Right lobe of liver (tissue), 6 donors: ENCODE measurements around the gene CUX1. TPM values are rescaled to one million over a fixed set of nuclear protein-coding genes. Genes with fewer than 3 reads are reported as not detected.
"Not testable (repeated sequence)": the region's sequence is repeated elsewhere in the genome, so short reads cannot be mapped to it uniquely, and the experiment has no call there.

Experiments
- ATAC-seq, 4 donors: fragments of 200-7000 bp; cut with Tn5 transposase; one replicate each; pipeline ENCODE4 v1.9.1; 2020; ENCODE audit warnings: mild to moderate bottlenecking in 4 of 4, moderate library complexity in 4 of 4
- DNase-seq, 3 donors: peaks; one replicate each; pipeline ENCODE4 v3.0.0-alpha.2; 2020
- H3K27ac ChIP-seq, 3 donors: fragments of 200-600 bp; one replicate each; pipeline ENCODE4 v1.8.0; 2022
- H3K27me3 ChIP-seq, 2 donors: fragments of 200-600 bp; one replicate each; pipeline ENCODE4 v1.8.0; 2022
- H3K36me3 ChIP-seq, 4 donors: fragments of 200-600 bp; sonication (generic) in 1 of 4; one replicate each; pipeline versions ENCODE4 v1.5.1 to v1.8.0; 2017 to 2022; ENCODE audit warnings: control low read depth in 1 of 4
- H3K4me1 ChIP-seq, 4 donors: fragments of 200-600 bp; sonication (generic) in 1 of 4; one replicate each; pipeline versions ENCODE4 v1.5.1 to v1.8.0; 2017 to 2022; ENCODE audit warnings: control low read depth in 1 of 4
- H3K4me3 ChIP-seq, 3 donors: fragments of 200-600 bp; one replicate each; pipeline ENCODE4 v1.8.0; 2022
- H3K9me3 ChIP-seq, 4 donors: fragments of 200-600 bp; sonication (generic) in 1 of 4; one replicate each; pipeline versions ENCODE4 v1.5.1 to v1.8.0; 2017 to 2022; ENCODE audit warnings: control low read depth in 1 of 4
- POLR2A ChIP-seq: fragments of 450-650 bp; IDR thresholded peaks from one replicate; pipeline ENCODE4 v1.6.1; 2017; ENCODE audit warnings: antibody characterized with exemption, mild to moderate bottlenecking
- WGBS: methylation state at CpG from one replicate; pipeline ENCODE4 v1.1.6; 2018; ENCODE audit warnings: low coverage, low lambda C conversion rate; ENCODE audit not compliant: insufficient coverage; ENCODE audit errors: missing lambda C conversion rate; 5-methylcytosine and 5-hydroxymethylcytosine counted together
- intact Hi-C, 2 donors: fragments of 100-400 bp; cut with DNase I; formaldehyde crosslinking; loops; one replicate each; pipeline versions ENCODE4 v1.11.2 to v1.14.1; 2022
- total RNA-seq, 6 experiments: library from RNA; depleted of rRNA in 2 of 6; stranded (reverse); fragments of >200 nt in 2 of 6; fragmentation: NEBNext Ultra II Directional in 3 of 6; extraction: Animal tissue kit (Norgen Biotek cat#: 25700) in 3 of 6; gene quantifications; one replicate each; pipeline versions ENCODE4 v1.1.0 to v1.2.4, GENCODE V29; 2016 to 2023
- TF ChIP-seq, protein P1 (sequence below), 4 donors: fragments of 200-600 bp in 3 of 4; fragments of 450-650 bp in 1 of 4; IDR thresholded peaks; one replicate each; pipeline versions ENCODE4 v1.5.1 to v1.8.0; 2016 to 2022; ENCODE audit warnings: antibody characterized with exemption in 4 of 4, mild to moderate bottlenecking in 2 of 4
- donor health status: DM: no; HTN: yes; CAD: no.
- donor health status: DM: no; HTN: no; CAD: no.
- donor health status: DM: no; HTN: no; CAD: no.
- donor health status: DM: no; HTN: yes; CAD: no.
- donor health status: DM: no; HTN: yes; CAD: no.

CUX1 gene
- total RNA-seq, 6 experiments from 2014 or later = 34.3 to 53.1 (median 40.6) TPM

DNA sequence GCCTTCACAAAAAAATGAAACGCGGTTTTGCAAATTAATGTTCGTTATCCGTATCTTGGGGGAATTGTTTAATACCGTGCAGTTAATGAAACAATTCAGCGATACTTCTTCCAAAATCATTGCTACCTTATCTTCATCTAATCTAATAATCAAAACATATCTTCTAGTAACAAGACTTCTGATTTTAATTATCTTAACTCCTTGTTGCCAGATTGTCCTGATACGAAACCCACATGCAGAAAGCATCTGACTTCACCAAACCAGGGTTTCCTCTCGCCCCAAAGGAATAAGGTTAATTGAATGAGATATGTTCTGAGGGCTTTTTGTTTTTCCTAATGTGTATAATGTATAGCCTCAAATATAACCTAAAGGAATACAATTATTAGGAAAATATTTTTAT, 364.1 kb downstream of the CUX1 start:
- intact Hi-C loops = no loop called here
- TF ChIP-seq, protein P1, sequence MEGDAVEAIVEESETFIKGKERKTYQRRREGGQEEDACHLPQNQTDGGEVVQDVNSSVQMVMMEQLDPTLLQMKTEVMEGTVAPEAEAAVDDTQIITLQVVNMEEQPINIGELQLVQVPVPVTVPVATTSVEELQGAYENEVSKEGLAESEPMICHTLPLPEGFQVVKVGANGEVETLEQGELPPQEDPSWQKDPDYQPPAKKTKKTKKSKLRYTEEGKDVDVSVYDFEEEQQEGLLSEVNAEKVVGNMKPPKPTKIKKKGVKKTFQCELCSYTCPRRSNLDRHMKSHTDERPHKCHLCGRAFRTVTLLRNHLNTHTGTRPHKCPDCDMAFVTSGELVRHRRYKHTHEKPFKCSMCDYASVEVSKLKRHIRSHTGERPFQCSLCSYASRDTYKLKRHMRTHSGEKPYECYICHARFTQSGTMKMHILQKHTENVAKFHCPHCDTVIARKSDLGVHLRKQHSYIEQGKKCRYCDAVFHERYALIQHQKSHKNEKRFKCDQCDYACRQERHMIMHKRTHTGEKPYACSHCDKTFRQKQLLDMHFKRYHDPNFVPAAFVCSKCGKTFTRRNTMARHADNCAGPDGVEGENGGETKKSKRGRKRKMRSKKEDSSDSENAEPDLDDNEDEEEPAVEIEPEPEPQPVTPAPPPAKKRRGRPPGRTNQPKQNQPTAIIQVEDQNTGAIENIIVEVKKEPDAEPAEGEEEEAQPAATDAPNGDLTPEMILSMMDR (IDR thresholded peaks at IDR 0.05) = no peak
- no peak for TF ChIP-seq POLR2A
- DNase-seq = no peak

DNA sequence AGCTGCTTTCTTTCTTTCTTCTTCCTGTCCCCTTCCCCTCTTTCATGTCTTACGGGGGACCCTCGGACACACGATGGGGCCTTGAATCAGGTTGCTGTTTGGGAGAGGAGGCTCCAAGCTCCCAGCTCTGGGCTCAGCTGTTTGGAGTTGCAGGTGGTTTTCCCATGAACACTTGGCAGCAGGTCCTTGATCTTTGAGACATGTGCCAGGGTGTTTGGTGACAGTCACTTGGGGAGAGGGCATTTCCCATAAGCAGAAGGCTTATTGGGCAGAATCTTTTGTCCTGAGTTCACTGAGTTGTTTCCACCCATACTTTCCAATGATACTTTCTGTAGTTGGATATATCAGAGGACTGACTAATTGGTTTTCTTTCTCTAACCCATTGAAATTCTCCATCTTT, 364.6 kb downstream of the CUX1 start:
- H3K4me1 ChIP-seq = no peaks in the 10 kb centered on the region
- H3K27me3 ChIP-seq = no peaks in the 10 kb centered on the region
- H3K36me3 ChIP-seq = peaks cover 0 to 22% (median 2%) of the 10 kb centered on the region in 4 donors
- intact Hi-C loops = no loop called here
- DNase-seq (no peak), ATAC-seq (no peak)
- H3K27ac ChIP-seq = no peak overlapping the region
- no peak overlapping the region for H3K4me3 ChIP-seq
- WGBS = 82% methylated on average over 3 of the region's 3 CpGs
- H3K9me3 ChIP-seq = no peaks in the 10 kb centered on the region
- TF ChIP-seq POLR2A = no peak
- TF ChIP-seq, protein P1 (IDR thresholded peaks at IDR 0.05) = no peak

More for the DNA sequence above, 364.1 kb downstream of the CUX1 start:
- 97% methylated on average over 8 of the region's 8 CpGs for whole genome bisulfite sequencing
- H3K36me3 ChIP-seq = peaks cover 0 to 22% (median 2%) of the 10 kb centered on the region in 4 donors
- no peaks in the 10 kb centered on the region for H3K9me3 ChIP-seq
- H3K4me3 ChIP-seq = no peak overlapping the region
- H3K27ac ChIP-seq = no peak overlapping the region
- ATAC-seq = no peak
- H3K4me1 ChIP-seq = no peaks in the 10 kb centered on the region
- no peaks in the 10 kb centered on the region for H3K27me3 ChIP-seq

DNA sequence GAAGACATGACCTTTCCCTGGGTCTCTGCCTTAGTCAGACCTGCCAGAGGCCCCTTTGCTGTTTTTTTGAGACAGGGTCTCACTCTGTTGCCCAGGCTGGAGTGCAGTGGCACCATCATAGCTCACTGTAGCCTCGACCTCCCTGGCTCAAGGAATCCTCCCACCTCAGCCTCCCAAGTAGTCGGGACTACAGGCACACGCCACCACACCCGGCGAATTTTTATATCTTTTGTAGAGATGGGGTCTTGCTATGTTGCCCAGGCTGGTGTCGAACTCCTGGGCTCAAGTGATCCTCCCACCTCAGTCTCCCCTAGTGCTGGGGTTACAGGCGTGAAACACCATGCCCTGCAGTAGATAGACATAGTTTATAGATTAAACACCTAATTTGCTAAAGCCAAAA, 366.4 kb downstream of the CUX1 start:
- H3K4me3 ChIP-seq, DNase-seq, H3K27ac ChIP-seq, intact Hi-C loops, ATAC-seq, H3K9me3 ChIP-seq, H3K4me1 ChIP-seq, H3K27me3 ChIP-seq: not testable (repeated sequence)
- 90% methylated on average over 5 of the region's 7 CpGs for WGBS
- peaks cover 0 to 19% (median 2%) of the 10 kb centered on the region in 4 donors for H3K36me3 ChIP-seq

DNA sequence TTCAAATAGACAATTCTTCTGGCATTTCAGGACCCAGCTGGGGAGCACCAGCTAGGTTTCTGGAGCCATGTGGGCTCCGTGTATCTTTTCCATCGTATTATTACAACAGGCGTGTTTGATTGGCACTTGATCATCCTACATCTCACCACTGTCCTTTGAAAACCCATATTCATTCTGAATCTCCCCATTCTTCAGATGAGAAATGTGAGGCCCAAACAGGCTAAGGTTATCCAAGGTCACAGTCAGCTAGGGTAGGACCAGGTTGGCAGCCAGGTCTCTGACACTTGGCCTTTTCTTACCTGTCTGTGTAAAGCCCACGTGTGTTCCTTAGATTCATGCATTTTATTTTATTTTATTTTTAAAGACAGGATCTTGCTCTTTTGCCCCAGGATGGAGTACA, 366.9 kb downstream of the CUX1 start:
- H3K9me3 ChIP-seq = no peaks in the 10 kb centered on the region
- H3K4me1 ChIP-seq = no peaks in the 10 kb centered on the region
- no peaks in the 10 kb centered on the region for H3K27me3 ChIP-seq
- ATAC-seq (no peak), DNase-seq (no peak)
- H3K4me3 ChIP-seq = no peak overlapping the region
- H3K27ac ChIP-seq = no peak overlapping the region
- peaks cover 0 to 19% (median 2%) of the 10 kb centered on the region in 4 donors for H3K36me3 ChIP-seq
- no peak for TF ChIP-seq POLR2A
- TF ChIP-seq, protein P1 (IDR thresholded peaks at IDR 0.05) = no peak
- intact Hi-C loops = no loop called here
- WGBS = 91% methylated on average over 3 of the region's 4 CpGs

DNA sequence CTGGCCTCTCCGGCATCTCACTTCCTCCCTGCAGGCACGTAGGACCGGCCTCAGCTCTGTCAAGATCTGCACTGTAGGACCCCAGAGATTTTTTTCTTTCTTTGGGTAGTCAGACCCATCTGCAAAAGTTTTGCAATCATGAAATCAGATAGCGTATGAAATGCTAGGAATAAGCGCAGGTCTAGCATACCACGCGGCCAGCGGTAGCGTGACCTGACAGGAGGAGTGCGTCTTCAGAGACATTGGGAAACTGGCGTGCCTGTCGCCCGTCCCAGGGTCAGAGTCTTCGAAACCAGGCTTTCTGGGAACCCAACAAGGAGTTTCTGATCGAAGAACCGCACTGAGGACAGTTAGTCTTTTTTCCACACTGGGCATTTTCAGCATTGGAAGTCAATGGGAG, 368.4 kb downstream of the CUX1 start:
- H3K4me1 ChIP-seq = no peaks in the 10 kb centered on the region
- DNase-seq (no peak), ATAC-seq (no peak)
- H3K27ac ChIP-seq = no peak overlapping the region
- H3K36me3 ChIP-seq = peaks cover 0 to 26% (median 2%) of the 10 kb centered on the region in 4 donors
- 92% methylated on average over 12 of the region's 16 CpGs for WGBS
- intact Hi-C loops = no loop called here
- no peaks in the 10 kb centered on the region for H3K9me3 ChIP-seq
- no peak for TF ChIP-seq POLR2A
- TF ChIP-seq, protein P1 (IDR thresholded peaks at IDR 0.05) = no peak
- no peaks in the 10 kb centered on the region for H3K27me3 ChIP-seq
- H3K4me3 ChIP-seq = no peak overlapping the region
